HG02840 (cell line): ENCODE data around the gene PRKX.
"Not testable (repeated sequence)": the region's sequence is repeated elsewhere in the genome, so short reads cannot be mapped to it uniquely, and the experiment has no call there.

Experiments
- ATAC-seq: cut with Tn5 transposase; IDR thresholded peaks from one replicate; pipeline ENCODE4 v1.9.1; 2021; ENCODE audit warnings: mild to moderate bottlenecking, moderate library complexity, moderate number of reproducible peaks; ENCODE audit not compliant: unreplicated experiment, low FRiP score

The PRKX gene

GRCh38 chrX:3713225-3713936, at the start of gene PRKX:
TSS of gene PRKX (minus strand) at chrX:3713649. CDS start at chrX:3713253, 396 bp downstream.
- peak; percentile 79 for ATAC-seq

- ATAC-seq: no peak
These were observed 49.7 kb upstream of the PRKX start for GRCh38 chrX:3763111-3763510.

GRCh38 chrX:3757510-3758025, 44.1 kb upstream of the PRKX start:
- no peak for ATAC-seq

- no peak for ATAC-seq
These were observed 34.7 kb upstream of the PRKX start for GRCh38 chrX:3748052-3748559.

GRCh38 chrX:3743801-3744439, 30.5 kb upstream of the PRKX start:
- no peak for ATAC-seq

- not testable (repeated sequence) for ATAC-seq
These were observed 27.5 kb upstream of the PRKX start for GRCh38 chrX:3740946-3741345.

GRCh38 chrX:3738509-3738908, 25.1 kb upstream of the PRKX start:
- ATAC-seq: no peak

GRCh38 chrX:3736536-3736935, 23.1 kb upstream of the PRKX start:
- not testable (repeated sequence) for ATAC-seq

GRCh38 chrX:3735891-3736290, 22.4 kb upstream of the PRKX start:
- not testable (repeated sequence) for ATAC-seq

- ATAC-seq: not testable (repeated sequence)
These were observed 21.0 kb upstream of the PRKX start for GRCh38 chrX:3734456-3734855.

- no peak for ATAC-seq
These were observed 19.6 kb upstream of the PRKX start for GRCh38 chrX:3733043-3733430.

GRCh38 chrX:3732326-3733042, 19.0 kb upstream of the PRKX start:
- not testable (repeated sequence) for ATAC-seq

GRCh38 chrX:3728454-3728853, 15.0 kb upstream of the PRKX start:
- no peak for ATAC-seq

GRCh38 chrX:3723460-3723859, 10.0 kb upstream of the PRKX start:
- not testable (repeated sequence) for ATAC-seq

GRCh38 chrX:3717742-3718420, 4.4 kb upstream of the PRKX start:
- no peak for ATAC-seq

- no peak for ATAC-seq
These were observed 2.5 kb upstream of the PRKX start for GRCh38 chrX:3715921-3716320.

GRCh38 chrX:3714706-3715479, 1.4 kb upstream of the PRKX start:
- not testable (repeated sequence) for ATAC-seq

- ATAC-seq: no peak
These were observed 537 bp upstream of the PRKX start for GRCh38 chrX:3713937-3714434.

- peak; percentile 29 for ATAC-seq
These were observed 602 bp downstream of the PRKX start for GRCh38 chrX:3712870-3713224.
